GM12878 (cell line): ENCODE measurements around the gene PIWIL4. TPM values are rescaled to one million over a fixed set of nuclear protein-coding genes. Genes with fewer than 3 reads are reported as not detected.

Experiments used
- ATAC-seq: fragments of 200-7000 bp; cut with Tn5 transposase; 3 replicates; pipeline ENCODE4 v1.9.1; 2020; ENCODE audit warnings: mild to moderate bottlenecking, moderate library complexity
- Bru-seq: library from RNA; stranded (reverse); fragments of 400-500 nt; gene quantifications from one replicate; lab custom pipeline; 2021; lab: Mats Ljungman, UMichigan
- BruChase-seq, 2 experiments: library from RNA; stranded (reverse); fragments of 400-500 nt; gene quantifications; one replicate each; lab custom pipeline; 2021; lab: Mats Ljungman, UMichigan
- BruUV-seq: library from RNA; stranded (reverse); fragments of 400-500 nt; replicated peaks from 2 replicates; lab custom pipeline; 2021; lab: Mats Ljungman, UMichigan
- CTCF ChIA-PET: fragments of 300-600 bp; sonication (Branson Sonifier 250); formaldehyde crosslinking; extraction: SDS; loops from one replicate; lab custom pipeline; 2021; ENCODE audit warnings: inconsistent platforms; lab: Yijun Ruan, JAX
- POLR2A ChIA-PET: fragments of 350-600 bp; formaldehyde crosslinking; extraction: SDS; loops from one replicate; lab custom pipeline; 2021; ENCODE audit warnings: inconsistent platforms; lab: Charles Lee
- RAD21 ChIA-PET: fragments of 300-600 bp; sonication (Branson Sonifier 250); formaldehyde crosslinking; loops from one replicate; lab custom pipeline; 2023; ENCODE audit warnings: antibody characterized with exemption; ENCODE audit not compliant: unreplicated experiment; lab: Charles Lee
- SMC1A ChIA-PET: fragments of 300-600 bp; sonication (Branson Sonifier 250); formaldehyde crosslinking; loops from one replicate; lab custom pipeline; 2023; ENCODE audit not compliant: unreplicated experiment, uncharacterized antibody; lab: Charles Lee
- DNase-seq: peaks from one replicate; pipeline ENCODE4 v3.0.0-alpha.2; 2011; ENCODE audit warnings: low read depth, low spot score
- FAIRE-seq: peaks from 3 replicates; lab custom pipeline; 2011; peaks lifted over from hg19 to GRCh38; lab: Jason Lieb, UNC
- H2AFZ ChIP-seq: 2 replicates; pipeline ENCODE4 v1.6.0; 2011; ENCODE audit warnings: low read depth, low read length, control low read depth; ENCODE audit not compliant: control insufficient read depth
- H3K27ac ChIP-seq: 2 replicates; pipeline ENCODE4 v1.5.1; 2011; ENCODE audit warnings: control low read depth; ENCODE audit not compliant: control insufficient read depth, insufficient read depth
- H3K27me3 ChIP-seq, 2 experiments: replicated peaks in 1 of 2; 2 replicates each; pipeline versions ENCODE4 v1.6.0 to v1.6.1; 2011; ENCODE audit warnings: low read length in 1 of 2; ENCODE audit not compliant: control insufficient read depth in 2 of 2, insufficient read depth in 2 of 2
- H3K36me3 ChIP-seq, 2 experiments: 2 replicates each; pipeline ENCODE4 v1.5.1; 2011; ENCODE audit warnings: low read length in 1 of 2; ENCODE audit not compliant: control insufficient read depth in 2 of 2, insufficient read depth in 2 of 2
- H3K4me1 ChIP-seq: 2 replicates; pipeline ENCODE4 v1.6.1; 2011; ENCODE audit warnings: mild to moderate bottlenecking, low read length, moderate library complexity, mixed read lengths; ENCODE audit not compliant: control insufficient read depth, insufficient read depth
- H3K4me2 ChIP-seq: 2 replicates; pipeline ENCODE4 v1.6.0; 2011; ENCODE audit warnings: control low read depth; ENCODE audit not compliant: control insufficient read depth, insufficient read depth
- H3K4me3 ChIP-seq: fragments of 200-600 bp; sonication (generic); 2 replicates; pipeline ENCODE4 v1.5.1; 2016
- H3K79me2 ChIP-seq: 2 replicates; pipeline ENCODE4 v1.6.0; 2011; ENCODE audit warnings: low read length; ENCODE audit not compliant: control insufficient read depth, insufficient read depth
- H3K9ac ChIP-seq: 2 replicates; pipeline ENCODE4 v1.8.0; 2011; ENCODE audit warnings: low read length, control low read depth, mixed read lengths; ENCODE audit not compliant: control insufficient read depth, insufficient read depth
- H3K9me3 ChIP-seq: replicated peaks from 3 replicates; pipeline ENCODE4 v1.5.1; 2011; ENCODE audit warnings: mild to moderate bottlenecking, low read length; ENCODE audit not compliant: control insufficient read depth, insufficient read depth
- H4K20me1 ChIP-seq: 2 replicates; pipeline ENCODE4 v1.6.0; 2011; ENCODE audit not compliant: control insufficient read depth, insufficient read depth
- CHD1 ChIP-seq: IDR thresholded peaks from 2 replicates; pipeline ENCODE4 v1.6.1; 2012; ENCODE audit warnings: low read depth, low read length, improper control_type of control experiment
- CREB1 ChIP-seq: IDR thresholded peaks from 2 replicates; pipeline ENCODE4 v1.6.1; 2012; ENCODE audit warnings: low read depth, mild to moderate bottlenecking, inconsistent platforms
- ESRRA ChIP-seq: IDR thresholded peaks from 2 replicates; pipeline ENCODE4 v1.6.1; 2012; ENCODE audit warnings: mild to moderate bottlenecking, low read length, improper control_type of control experiment
- ETV6 ChIP-seq, 2 experiments: fragments of 450-650 bp in 1 of 2; IDR thresholded peaks in 1 of 2; conservative IDR thresholded peaks in 1 of 2; 2 replicates each; pipeline ENCODE4 v1.6.1; 2014; ENCODE audit warnings: antibody characterized with exemption in 1 of 2, borderline replicate concordance in 1 of 2, low read depth in 1 of 2, mild to moderate bottlenecking in 1 of 2, moderate library complexity in 1 of 2
- KDM1A ChIP-seq: fragments of 200-600 bp; sonication (generic); IDR thresholded peaks from 2 replicates; pipeline ENCODE4 v1.6.1; 2016; ENCODE audit warnings: borderline replicate concordance
- MTA2 ChIP-seq: fragments of 450-650 bp; IDR thresholded peaks from 2 replicates; pipeline ENCODE4 v1.6.1; 2016; ENCODE audit warnings: low read depth, mild to moderate bottlenecking, moderate library complexity
- NR2C1 ChIP-seq: fragments of 450-650 bp; IDR thresholded peaks from 2 replicates; pipeline ENCODE4 v1.6.1; 2017; ENCODE audit warnings: antibody characterized with exemption, mild to moderate bottlenecking, moderate library complexity
- POU2F2 ChIP-seq: IDR thresholded peaks from 3 replicates; pipeline ENCODE4 v1.6.1; 2011; ENCODE audit warnings: low read depth, mild to moderate bottlenecking, low read length, borderline replicate concordance
- RFX5 ChIP-seq: IDR thresholded peaks from 2 replicates; pipeline ENCODE4 v1.6.1; 2011; ENCODE audit warnings: low read depth, low read length, improper control_type of control experiment
- SUPT20H ChIP-seq: IDR thresholded peaks from 2 replicates; pipeline ENCODE4 v1.6.1; 2011; ENCODE audit warnings: low read depth, mild to moderate bottlenecking, low read length, moderate library complexity, borderline replicate concordance; ENCODE audit not compliant: control insufficient read depth
- TCF12 ChIP-seq: IDR thresholded peaks from 2 replicates; pipeline ENCODE4 v1.6.1; 2011; ENCODE audit warnings: low read depth, mild to moderate bottlenecking, low read length
- TCF3 ChIP-seq: IDR thresholded peaks from 2 replicates; pipeline ENCODE4 v1.6.1; 2012; ENCODE audit warnings: low read depth, mild to moderate bottlenecking, low read length, borderline replicate concordance; ENCODE audit not compliant: insufficient read depth
- WGBS: methylation state at CpG from one replicate; pipeline ENCODE4 v1.1.6; 2016; ENCODE audit warnings: low lambda C conversion rate; ENCODE audit not compliant: insufficient replicate concordance, insufficient coverage; ENCODE audit errors: missing lambda C conversion rate; 5-methylcytosine and 5-hydroxymethylcytosine counted together
- in situ Hi-C: fragments of 300-500 bp; cut with MboI; formaldehyde crosslinking; loops from 9 replicates; pipeline ENCODE4 v1.14.3; 2018; ENCODE audit warnings: mixed read lengths
- intact Hi-C: fragments of 100-400 bp; cut with micrococcal nuclease; formaldehyde crosslinking; loops from one replicate; pipeline ENCODE4 v1.14.2; 2022; ENCODE audit not compliant: unreplicated experiment
- long read RNA-seq, 2 experiments: library from polyadenylated mRNA; unstranded; transcript quantifications; one replicate each; pipeline ENCODE4 v2.0.0, GENCODE V29; 2019 to 2020
- polyA minus RNA-seq, 3 experiments: library from RNA; depleted of rRNA, polyadenylated mRNA; stranded (reverse); fragments of >200 nt; gene quantifications; 2 replicates each; pipeline ENCODE4 v1.2.3, GENCODE V29; 2011
- polyA plus RNA-seq, 11 experiments: library from polyadenylated mRNA; depleted of rRNA in 4 of 11; unstranded in 6 of 11; stranded (reverse) in 5 of 11; fragments of >200 nt; fragmentation: Nextera tagmentation in 4 of 11; fragmentation: Illumina TruSeq in 1 of 11; extraction: Ambion mirVana in 4 of 11; extraction: Trizol in 1 of 11; gene quantifications; 1 replicate in 1 of 11; 2 replicates in 10 of 11; pipeline versions ENCODE4 v1.2.1 to v1.2.3, GENCODE V29; 2011 to 2016; ENCODE audit warnings: inconsistent platforms in 2 of 11, missing spikeins in 2 of 11, low read depth in 1 of 11
- total RNA-seq, 4 experiments: library from RNA; depleted of rRNA in 3 of 4; stranded (reverse); fragments of >200 nt in 3 of 4; fragmentation: Illumina TruSeq in 1 of 4; extraction: Trizol in 1 of 4; gene quantifications; 2 replicates each; pipeline versions ENCODE4 v1.2.1 to v1.2.3, GENCODE V29; 2013 to 2021

Gene PIWIL4
- 1.0 and 1.9 TPM in 2 replicates for total RNA-seq (2013; cell fraction: nucleolus; rRNA removed)
- total RNA-seq (2014; rRNA removed): 0.23 and 0.60 TPM in 2 replicates
- 0.37 and 0.67 TPM in 2 replicates for total RNA-seq (2014; rRNA removed; fragmentation: Illumina TruSeq; extraction: Trizol)
- total RNA-seq (2021): 0.46 and 0.53 TPM in 2 replicates
- 0.09 TPM for polyA plus RNA-seq (2011; ENCODE audit: low read depth)
- 9.5 and 13.3 TPM in 2 replicates for polyA plus RNA-seq (2011; rRNA removed)
- 7.9 and 11.7 TPM in 2 replicates for polyA plus RNA-seq (2011; cell fraction: cytosol; rRNA removed)
- polyA plus RNA-seq (2011; cell fraction: nucleus; rRNA removed): 10.0 and 12.9 TPM in 2 replicates
- polyA plus RNA-seq (2012): 0.20 and 0.22 TPM in 2 replicates
- polyA plus RNA-seq (2014; fragmentation: Illumina TruSeq; extraction: Trizol): 0.57 and 1.8 TPM in 2 replicates
- under 1 TPM; 0.38 to 0.48 TPM for polyA plus RNA-seq (2014; fragmentation: Nextera tagmentation; extraction: Ambion mirVana)
- polyA plus RNA-seq (2014; rRNA removed): 0.34 and 0.36 TPM in 2 replicates
- under 1 TPM; 0.42 to 0.73 TPM for polyA plus RNA-seq (2016; fragmentation: Nextera tagmentation; extraction: Ambion mirVana)
- polyA minus RNA-seq (2011; rRNA and poly(A)+ RNA removed): 9.9 and 10.0 TPM in 2 replicates
- polyA minus RNA-seq (2011; cell fraction: cytosol; rRNA and poly(A)+ RNA removed): 2.6 and 3.9 TPM in 2 replicates
- 5.8 and 6.4 TPM in 2 replicates for polyA minus RNA-seq (2011; cell fraction: nucleus; rRNA and poly(A)+ RNA removed)
- Bru-seq, nascent RNA: percentile 50 among the genes with signal in this experiment
- BruChase-seq, experiment 1, labeled RNA remaining after a 6-hour chase: percentile 54 among the genes with signal in this experiment
- percentile 57 among the genes with signal in this experiment for BruChase-seq, experiment 2, labeled RNA remaining after a 2-hour chase
- long read RNA-seq, experiment 1, partial matches to known transcripts: 5 of 9 reads
- long read RNA-seq, experiment 1, other reads (novel, unspliced or antisense): 4 of 9 reads
- long read RNA-seq, experiment 2, partial matches to known transcripts: 44 of 100 reads
- long read RNA-seq, experiment 2, other reads (novel, unspliced or antisense): 56 of 100 reads

DNA sequence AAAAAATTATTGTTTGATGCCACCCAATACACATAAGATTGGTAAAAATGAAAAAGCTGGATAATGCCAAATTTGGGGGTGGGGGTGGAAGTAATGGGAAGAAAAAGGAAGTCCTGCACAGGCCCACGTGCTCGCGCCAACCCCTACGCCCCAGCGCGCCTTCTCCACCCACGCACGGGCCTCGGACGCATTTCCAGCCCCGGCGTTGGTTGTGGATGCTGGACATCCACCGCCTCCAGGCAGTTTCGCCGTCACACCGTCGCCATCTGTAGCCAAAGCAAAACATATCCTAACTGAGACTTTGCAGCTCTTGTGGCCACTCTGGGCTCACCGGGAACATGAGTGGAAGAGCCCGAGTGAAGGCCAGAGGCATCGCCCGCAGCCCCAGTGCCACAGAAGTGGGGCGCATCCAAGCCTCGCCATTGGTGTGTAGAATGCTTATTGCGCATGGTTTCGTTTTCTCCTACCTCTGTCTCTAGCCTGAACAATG lies at the start of gene PIWIL4:
TSS of gene PIWIL4 (plus strand) at position 188 of the 490 bp plus-strand sequence. CDS start at position 339, 151 bp downstream.
- H3K27me3 ChIP-seq: no peaks in the 10 kb centered on the region
- intact Hi-C loops (no loop called here), in situ Hi-C loops (no loop called here)
- ATAC-seq (no peak), FAIRE-seq (no peak), DNase-seq (no peak)
- 87% methylated on average over 25 of the region's 25 CpGs for WGBS
- CTCF ChIA-PET: interaction anchor here (0.6 to 1.4 kb wide), 2 partner anchors 8 to 12 kb away, joined by 3 read pairs; no protein-coding TSS in a partner anchor
- no peak within 1 kb of the TSS for H3K4me2 ChIP-seq
- POLR2A ChIA-PET: no interaction called here
- no peaks in the 10 kb centered on the region for H3K4me1 ChIP-seq
- no peak within 1 kb of the TSS for H2AFZ ChIP-seq
- SMC1A ChIA-PET: no interaction called here
- no peaks in the 10 kb centered on the region for H3K9me3 ChIP-seq
- H3K27ac ChIP-seq: no peak within 1 kb of the TSS
- no peaks in the 10 kb centered on the region for H3K36me3 ChIP-seq
- no peak within 1 kb of the TSS for H3K4me3 ChIP-seq
- no peaks in the 10 kb centered on the region for H4K20me1 ChIP-seq
- no peak within 1 kb of the TSS for H3K9ac ChIP-seq
- RAD21 ChIA-PET: no interaction called here
- H3K79me2 ChIP-seq: no peaks in the 10 kb centered on the region
- TF ChIP-seq CREB1: no peak
- no peak for TF ChIP-seq SUPT20H
- no peak for TF ChIP-seq RFX5
- TF ChIP-seq POU2F2: no peak
- TF ChIP-seq TCF12: no peak
- no peak for TF ChIP-seq MTA2
- TF ChIP-seq NR2C1: no peak
- no peak for TF ChIP-seq ETV6 (conservative IDR thresholded peaks at IDR 0.05 in 1 of 2, IDR thresholded peaks at IDR 0.05 in 1 of 2; ENCODE audit: borderline replicate concordance in 1 of 2, low read depth in 1 of 2)
- TF ChIP-seq ESRRA: no peak
- TF ChIP-seq CHD1: no peak
- no peak for TF ChIP-seq KDM1A
- TF ChIP-seq TCF3: no peak
- BruUV-seq: no TSS peak
